MV-4-11 (cell line): Measurements from ENCODE around the gene PRKCQ.

Experiments
- DNase-seq: peaks from one replicate; lab custom pipeline; 2025; lab: John Stamatoyannopoulos, UW

PRKCQ gene

GRCh38 chr10:6522230-6522629 lies 57.8 kb downstream of the PRKCQ start:
- DNase-seq = no peak

DNA sequence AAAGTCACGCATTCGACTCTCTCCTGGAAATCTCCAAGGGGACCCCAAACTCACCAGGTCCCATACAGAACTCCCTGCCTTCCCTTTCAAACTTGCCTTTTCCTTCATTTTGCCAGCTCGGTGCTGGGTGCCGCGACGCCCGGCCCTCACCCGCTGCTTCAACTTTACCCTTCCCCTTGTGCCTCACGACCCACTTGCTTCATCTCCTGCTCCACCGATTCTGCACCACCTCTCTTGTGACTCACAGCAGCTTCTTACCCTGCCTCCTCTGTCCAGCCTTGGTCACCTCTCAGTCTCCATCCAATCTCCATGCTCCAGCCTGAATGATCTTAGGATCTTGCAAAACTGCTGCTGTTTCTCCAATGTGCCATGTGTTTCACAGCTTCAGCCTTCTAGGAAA lies 59.9 kb downstream of the PRKCQ start:
- DNase-seq = no peak

DNA sequence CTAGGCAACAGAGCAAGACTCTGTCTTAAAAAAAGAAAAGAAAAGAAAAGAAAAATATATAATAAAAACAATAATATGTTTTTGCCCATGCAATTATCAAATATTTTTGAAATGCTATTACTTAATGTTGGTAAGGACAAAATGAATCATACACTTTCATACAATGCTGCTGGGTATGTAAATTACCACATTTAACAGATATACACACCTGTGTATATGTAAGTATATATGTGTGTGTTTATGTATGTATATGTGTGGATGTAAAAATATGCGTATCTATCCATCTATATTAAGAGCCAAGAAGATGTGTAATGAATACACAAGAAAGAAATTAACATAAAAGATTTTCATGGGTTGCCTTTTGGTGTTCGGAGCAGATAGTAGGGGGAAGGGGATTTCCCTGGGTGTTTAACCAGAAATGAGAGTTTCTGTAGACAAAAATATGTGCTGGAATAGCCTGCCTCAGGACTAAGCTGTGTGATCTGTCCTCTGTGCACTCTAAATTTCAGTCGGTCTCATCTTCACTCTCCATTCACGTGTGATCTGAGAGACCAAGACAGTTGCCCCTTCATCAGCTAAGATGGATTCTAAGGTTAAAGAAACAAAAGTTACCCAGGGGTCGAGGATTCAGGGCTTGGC lies 61.2 kb downstream of the PRKCQ start:
- no peak for DNase-seq

- DNase-seq = no peak
Observed at GRCh38 chr10:6516929-6517284, 63.2 kb downstream of the PRKCQ start.

DNA sequence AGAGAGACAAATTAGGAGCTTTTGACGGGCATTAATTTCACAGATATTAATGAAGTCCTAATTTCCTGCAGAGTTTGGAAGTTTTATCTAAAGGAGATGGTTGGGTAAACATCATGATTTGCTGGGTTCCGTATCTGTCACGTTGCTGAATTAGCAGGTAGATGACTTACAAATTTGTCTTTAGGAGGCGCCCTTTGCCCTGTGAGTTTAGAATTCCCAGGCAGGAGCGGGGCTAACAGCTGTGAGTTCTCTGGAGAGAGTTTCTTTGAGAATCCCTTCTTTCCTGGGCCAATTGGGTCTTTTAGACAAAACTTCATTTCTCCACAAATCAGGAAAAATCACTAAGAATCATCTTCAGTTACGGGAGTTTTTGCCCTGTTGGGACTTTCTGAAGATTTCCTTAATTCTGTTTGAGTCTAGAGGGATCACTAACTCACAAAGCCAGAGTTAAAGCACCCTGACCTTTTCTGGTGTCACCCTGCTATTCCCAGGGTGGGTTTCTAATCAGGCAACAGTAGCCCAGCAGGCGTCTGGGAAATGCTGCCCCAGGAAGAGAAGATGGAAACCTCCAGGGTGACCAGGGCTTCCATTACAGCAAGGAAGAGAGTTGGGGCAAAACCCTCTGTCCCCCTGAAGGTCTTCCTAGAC lies 63.7 kb downstream of the PRKCQ start:
- no peak for DNase-seq

DNA sequence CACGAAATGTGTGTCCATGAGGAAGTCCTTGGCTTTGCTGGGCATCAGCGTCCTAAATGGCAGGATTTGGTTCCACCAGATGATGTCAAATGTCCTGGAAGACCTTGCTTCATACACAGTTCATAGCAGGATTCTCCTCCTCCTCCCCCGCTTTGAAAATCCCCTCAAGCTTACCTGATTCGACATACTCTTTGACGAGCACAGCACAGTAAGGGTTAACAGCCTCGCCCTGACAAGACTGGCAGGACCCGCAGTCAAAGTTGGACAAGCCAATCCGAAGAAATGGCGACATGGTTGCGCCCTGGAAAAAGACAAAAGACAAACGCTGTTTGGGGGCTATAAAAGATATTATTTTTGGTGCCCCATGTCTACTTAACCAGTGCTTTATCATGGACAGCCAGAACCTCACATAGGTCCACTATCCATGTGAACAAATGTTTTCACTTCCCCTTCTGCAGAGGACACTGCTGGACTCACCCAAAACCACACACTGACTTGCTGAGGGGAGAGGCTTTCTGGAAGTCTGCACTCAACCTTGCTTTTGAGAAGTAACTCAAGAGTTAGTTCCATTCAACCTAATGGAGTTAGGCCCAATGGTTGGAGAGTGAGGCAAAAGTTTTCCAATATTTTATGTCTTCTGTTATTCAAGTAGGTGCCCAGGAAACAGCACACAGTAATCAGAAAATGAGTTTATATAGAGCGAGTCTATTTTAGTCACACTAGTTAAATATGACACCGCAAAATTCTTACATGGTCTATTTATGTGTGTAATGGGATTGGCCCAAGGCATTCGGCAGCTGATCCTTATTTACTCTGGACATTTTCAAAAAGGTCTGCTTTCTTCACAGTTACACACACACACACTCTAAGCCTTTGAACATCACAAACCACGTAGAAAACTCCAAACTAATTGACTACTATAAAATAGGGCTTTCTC lies 65.0 kb downstream of the PRKCQ start:
- DNase-seq = peak; percentile 74

GRCh38 chr10:6514180-6514579 lies 65.9 kb downstream of the PRKCQ start:
- no peak for DNase-seq

- no peak for DNase-seq
Observed at GRCh38 chr10:6513476-6513875, 66.6 kb downstream of the PRKCQ start.

- no peak for DNase-seq
Observed at GRCh38 chr10:6512182-6512581, 67.9 kb downstream of the PRKCQ start.

GRCh38 chr10:6511347-6511746 lies 68.7 kb downstream of the PRKCQ start:
- peak; percentile 43 for DNase-seq

GRCh38 chr10:6507311-6507710 lies 72.8 kb downstream of the PRKCQ start:
- no peak for DNase-seq

DNA sequence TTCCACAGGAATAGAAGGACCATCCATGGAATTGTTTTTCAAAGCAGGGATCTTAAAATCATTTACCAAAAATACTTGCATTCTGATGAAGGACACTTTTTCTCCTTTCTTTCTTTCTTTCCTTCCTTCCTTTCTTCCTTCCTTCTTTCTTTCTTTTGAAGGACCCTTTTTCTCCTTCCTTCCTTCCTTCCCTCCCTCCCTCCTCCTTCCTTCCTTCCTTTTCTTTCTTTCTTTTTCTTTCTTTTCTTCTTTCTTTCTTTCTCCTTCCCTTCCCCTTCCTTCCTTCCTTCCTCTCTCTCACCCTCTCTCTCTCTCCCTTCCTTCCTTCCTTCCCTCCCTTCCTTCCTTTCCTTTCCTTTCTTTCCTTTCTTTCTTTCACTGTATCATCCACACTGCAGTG lies 74.8 kb downstream of the PRKCQ start:
- no peak for DNase-seq

GRCh38 chr10:6504296-6504695 lies 75.8 kb downstream of the PRKCQ start:
- DNase-seq = no peak

GRCh38 chr10:6503171-6503570 lies 76.9 kb downstream of the PRKCQ start:
- DNase-seq = no peak

GRCh38 chr10:6501931-6502330 lies 78.1 kb downstream of the PRKCQ start:
- DNase-seq = no peak

- DNase-seq = no peak
Observed at GRCh38 chr10:6499974-6500373, 80.1 kb downstream of the PRKCQ start.

- DNase-seq = peak; percentile 79
Observed at GRCh38 chr10:6498771-6499170, 81.3 kb downstream of the PRKCQ start.

DNA sequence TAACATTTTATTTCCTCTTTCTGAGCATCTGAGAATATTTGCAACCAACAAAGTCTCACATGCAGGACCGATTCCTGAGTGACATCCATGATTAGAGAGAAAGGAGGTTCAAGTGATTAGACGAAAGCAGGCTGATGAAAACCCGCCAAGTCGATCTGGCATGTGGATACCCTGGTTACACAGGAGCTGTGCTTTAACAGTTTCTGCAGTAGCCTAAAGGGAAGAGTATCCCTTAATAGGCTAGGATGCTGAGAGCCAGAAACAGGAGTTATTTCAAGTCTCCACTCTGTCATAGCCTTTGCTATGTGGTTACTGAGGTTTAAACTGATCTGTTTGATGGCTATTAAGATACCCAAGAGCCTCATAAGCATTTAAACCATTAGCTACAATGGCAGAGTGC lies 82.5 kb downstream of the PRKCQ start:
- no peak for DNase-seq

- DNase-seq = no peak
Observed at GRCh38 chr10:6494936-6495592, 85.0 kb downstream of the PRKCQ start.

DNA sequence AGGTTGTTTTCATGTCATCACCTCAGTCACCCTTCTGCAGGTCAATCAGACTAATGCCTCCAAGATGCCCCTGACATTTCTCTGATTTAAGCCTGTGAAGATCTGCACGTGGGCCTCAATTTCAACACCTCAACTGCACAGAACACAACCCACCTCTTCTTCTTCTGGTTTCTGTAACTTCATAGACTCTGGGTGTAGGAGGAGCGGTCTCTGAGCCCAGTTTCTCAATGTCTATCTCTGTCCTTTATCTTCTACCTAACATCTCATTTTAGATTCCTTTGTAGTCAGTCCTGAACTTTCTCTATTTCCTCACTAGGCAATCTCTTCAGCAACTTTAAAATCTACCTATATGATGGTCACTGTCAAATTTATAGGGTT lies 85.6 kb downstream of the PRKCQ start:
- no peak for DNase-seq

- peak; percentile 47 for DNase-seq
Observed at GRCh38 chr10:6493521-6494441, 86.3 kb downstream of the PRKCQ start.
